Measurements from ENCODE around the gene GLRX.
"Not testable (repeated sequence)": the region's sequence is repeated elsewhere in the genome, so short reads cannot be mapped to it uniquely, and the experiment has no call there.

GLRX gene

GRCh38 chr5:95853490-95853889, 31.0 kb upstream of the GLRX start:
- no peak for DNase-seq

GRCh38 chr5:95852567-95852966, 30.0 kb upstream of the GLRX start:
- DNase-seq, result no peak

- not testable (repeated sequence) for DNase-seq
Measured at GRCh38 chr5:95851141-95851540, 28.6 kb upstream of the GLRX start.

- no peak for DNase-seq
Measured at GRCh38 chr5:95850391-95850894, 27.9 kb upstream of the GLRX start.

- no peak for DNase-seq
Measured at GRCh38 chr5:95848701-95849100, 26.2 kb upstream of the GLRX start.

- no peak for DNase-seq
Measured at GRCh38 chr5:95847261-95847592, 24.7 kb upstream of the GLRX start.

- peak in 47 of 56 donors; percentile 6 to 88 (median 52) for DNase-seq
Measured at GRCh38 chr5:95846554-95847260, 24.2 kb upstream of the GLRX start.

GRCh38 chr5:95845391-95845790, 22.9 kb upstream of the GLRX start:
- no peak for DNase-seq

GRCh38 chr5:95843733-95844223, 21.3 kb upstream of the GLRX start:
- DNase-seq, result no peak

GRCh38 chr5:95842854-95843544, 20.5 kb upstream of the GLRX start:
- DNase-seq, result peak in 20 of 56 donors; percentile 12 to 67 (median 25)

- no peak for DNase-seq
Measured at GRCh38 chr5:95841914-95842812, 19.6 kb upstream of the GLRX start.

GRCh38 chr5:95840956-95841705, 18.6 kb upstream of the GLRX start:
- DNase-seq, result no peak

- DNase-seq, result no peak
Measured at GRCh38 chr5:95839658-95840057, 17.1 kb upstream of the GLRX start.

- DNase-seq, result no peak
Measured at GRCh38 chr5:95838556-95838955, 16.0 kb upstream of the GLRX start.

GRCh38 chr5:95838001-95838520, 15.5 kb upstream of the GLRX start:
- peak in 35 of 56 donors; percentile 11 to 73 (median 36) for DNase-seq

GRCh38 chr5:95837492-95837891, 15.0 kb upstream of the GLRX start:
- no peak for DNase-seq

GRCh38 chr5:95836971-95837370, 14.4 kb upstream of the GLRX start:
- not testable (repeated sequence) for DNase-seq

GRCh38 chr5:95836544-95836943, 14.0 kb upstream of the GLRX start:
- no peak for DNase-seq

GRCh38 chr5:95835682-95836385, 13.3 kb upstream of the GLRX start:
- DNase-seq, result no peak

- no peak for DNase-seq
Measured at GRCh38 chr5:95832664-95833063, 10.1 kb upstream of the GLRX start.

Data from amygdala (tissue), 56 donors.